Fibroblast of lung (primary cell): ENCODE measurements around the gene SENP1.

Experiments used
- EZH2 ChIP-seq: IDR thresholded peaks from 2 replicates; pipeline ENCODE4 v1.5.1; 2012; ENCODE audit warnings: low read length, control low read depth, mild to moderate bottlenecking; ENCODE audit errors: missing control alignments
- TF ChIP-seq, protein P1 (sequence below), 2 donors: IDR thresholded peaks in 1 of 2; conservative IDR thresholded peaks in 1 of 2; 1 replicate in 1 of 2; 2 replicates in 1 of 2; pipeline ENCODE4 v1.5.1; 2011 to 2012; ENCODE audit warnings: low read length in 2 of 2, control low read depth in 1 of 2, inconsistent platforms in 1 of 2, low read depth in 1 of 2, mild to moderate bottlenecking in 1 of 2

DNA sequence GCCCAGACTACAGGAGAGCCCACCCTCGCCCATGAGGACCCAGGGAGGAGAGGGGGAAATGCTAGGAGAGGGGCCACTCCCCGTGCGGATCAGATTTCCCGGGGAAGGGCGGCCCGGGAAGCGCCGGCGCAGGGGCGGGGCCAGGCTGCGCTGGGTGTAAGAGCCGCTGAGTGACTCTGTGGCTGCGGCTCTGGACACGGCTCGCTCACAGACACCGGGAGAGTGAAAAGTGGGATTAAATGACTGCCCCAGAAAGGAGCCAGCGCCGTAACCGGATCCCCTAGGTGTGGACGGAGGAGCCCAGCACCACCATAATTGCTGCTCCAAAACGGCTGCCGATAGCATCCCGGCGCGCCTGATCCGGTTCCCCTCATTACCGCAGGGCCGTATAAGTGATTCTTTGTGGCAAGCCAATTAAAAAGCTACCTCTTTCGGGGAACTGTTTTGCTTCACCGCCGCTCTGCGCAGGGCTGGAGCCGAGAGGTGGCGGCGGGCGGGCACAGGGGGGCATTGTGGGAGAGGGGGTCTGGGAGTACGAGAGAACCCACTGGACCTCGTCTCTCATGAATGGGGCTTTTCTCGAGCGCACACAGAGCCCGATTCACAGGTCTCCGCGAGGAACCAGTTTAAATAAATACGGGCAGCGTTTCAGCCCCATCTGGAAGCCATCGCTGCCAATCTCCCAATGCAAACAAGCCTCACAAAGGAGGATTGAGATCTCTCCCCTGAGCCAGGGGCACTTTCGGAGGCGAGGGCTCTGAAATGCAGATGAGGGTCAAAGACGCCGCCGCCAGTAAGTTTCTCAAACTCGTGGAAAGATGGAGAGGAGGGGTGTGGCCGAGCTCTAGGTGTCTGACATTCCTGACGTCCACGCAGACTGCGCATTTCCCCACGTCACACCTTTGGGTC lies 104.1 kb downstream of the SENP1 start:
- TF ChIP-seq, protein P1, sequence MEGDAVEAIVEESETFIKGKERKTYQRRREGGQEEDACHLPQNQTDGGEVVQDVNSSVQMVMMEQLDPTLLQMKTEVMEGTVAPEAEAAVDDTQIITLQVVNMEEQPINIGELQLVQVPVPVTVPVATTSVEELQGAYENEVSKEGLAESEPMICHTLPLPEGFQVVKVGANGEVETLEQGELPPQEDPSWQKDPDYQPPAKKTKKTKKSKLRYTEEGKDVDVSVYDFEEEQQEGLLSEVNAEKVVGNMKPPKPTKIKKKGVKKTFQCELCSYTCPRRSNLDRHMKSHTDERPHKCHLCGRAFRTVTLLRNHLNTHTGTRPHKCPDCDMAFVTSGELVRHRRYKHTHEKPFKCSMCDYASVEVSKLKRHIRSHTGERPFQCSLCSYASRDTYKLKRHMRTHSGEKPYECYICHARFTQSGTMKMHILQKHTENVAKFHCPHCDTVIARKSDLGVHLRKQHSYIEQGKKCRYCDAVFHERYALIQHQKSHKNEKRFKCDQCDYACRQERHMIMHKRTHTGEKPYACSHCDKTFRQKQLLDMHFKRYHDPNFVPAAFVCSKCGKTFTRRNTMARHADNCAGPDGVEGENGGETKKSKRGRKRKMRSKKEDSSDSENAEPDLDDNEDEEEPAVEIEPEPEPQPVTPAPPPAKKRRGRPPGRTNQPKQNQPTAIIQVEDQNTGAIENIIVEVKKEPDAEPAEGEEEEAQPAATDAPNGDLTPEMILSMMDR (conservative IDR thresholded peaks at IDR 0.05 in 1 of 2, IDR thresholded peaks at IDR 0.05 in 1 of 2; ENCODE audit: low read depth in 1 of 2, low read length in 2 of 2) = no peak
- TF ChIP-seq EZH2 = no peak
